Stimulated activated CD4-positive, alpha-beta T cell treated with anti-CD3 and anti-CD28 coated beads, Interleukin-4, amount 100 ng/mL, for 1 hour (primary cell): Measurements from ENCODE around the gene BMP2K.

Experiments
- DNase-seq: peaks from one replicate; pipeline ENCODE4 v3.0.0-alpha.2; 2020

The BMP2K gene

DNA sequence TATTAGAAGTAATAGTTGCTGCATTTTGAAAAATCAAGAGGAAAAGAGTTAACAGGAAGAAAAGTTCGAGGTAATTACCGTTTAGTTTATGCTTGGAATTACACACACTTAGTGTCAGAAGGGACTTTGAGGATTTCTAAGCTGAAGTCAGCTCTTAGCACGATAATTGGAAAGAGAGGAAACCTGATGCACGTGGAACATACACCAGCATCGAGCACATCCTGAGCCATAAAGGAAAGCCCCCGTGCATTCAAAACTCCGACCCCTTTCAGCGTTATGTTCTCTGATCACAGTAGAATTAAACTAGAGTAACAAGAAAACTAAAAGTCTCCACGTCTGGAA lies 163.5 kb downstream of the BMP2K start:
- no peak for DNase-seq

GRCh38 chr4:78940752-78941151 lies 164.6 kb downstream of the BMP2K start:
- no peak for DNase-seq

GRCh38 chr4:78944381-78944780 lies 168.2 kb downstream of the BMP2K start:
- DNase-seq, result no peak

GRCh38 chr4:78945651-78946179 lies 169.6 kb downstream of the BMP2K start:
- no peak for DNase-seq

DNA sequence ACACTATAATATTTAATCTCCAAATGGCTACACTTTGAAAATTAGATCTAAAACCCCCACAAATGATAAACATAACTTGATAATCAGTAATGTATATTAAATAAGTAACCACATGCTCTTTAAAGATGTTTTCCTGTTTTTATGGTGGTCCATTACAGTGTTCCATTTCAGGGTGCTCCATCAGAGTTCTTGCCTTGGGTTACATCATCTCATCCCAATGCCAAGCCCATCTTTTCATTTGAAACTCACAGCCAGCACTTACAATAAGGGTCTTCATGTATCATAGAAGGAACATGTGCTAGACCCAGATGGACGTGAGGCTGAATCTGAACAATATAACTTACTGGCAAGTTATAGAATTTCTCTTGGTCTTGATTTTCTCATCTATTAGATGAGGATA lies 173.6 kb downstream of the BMP2K start:
- DNase-seq, result no peak

DNA sequence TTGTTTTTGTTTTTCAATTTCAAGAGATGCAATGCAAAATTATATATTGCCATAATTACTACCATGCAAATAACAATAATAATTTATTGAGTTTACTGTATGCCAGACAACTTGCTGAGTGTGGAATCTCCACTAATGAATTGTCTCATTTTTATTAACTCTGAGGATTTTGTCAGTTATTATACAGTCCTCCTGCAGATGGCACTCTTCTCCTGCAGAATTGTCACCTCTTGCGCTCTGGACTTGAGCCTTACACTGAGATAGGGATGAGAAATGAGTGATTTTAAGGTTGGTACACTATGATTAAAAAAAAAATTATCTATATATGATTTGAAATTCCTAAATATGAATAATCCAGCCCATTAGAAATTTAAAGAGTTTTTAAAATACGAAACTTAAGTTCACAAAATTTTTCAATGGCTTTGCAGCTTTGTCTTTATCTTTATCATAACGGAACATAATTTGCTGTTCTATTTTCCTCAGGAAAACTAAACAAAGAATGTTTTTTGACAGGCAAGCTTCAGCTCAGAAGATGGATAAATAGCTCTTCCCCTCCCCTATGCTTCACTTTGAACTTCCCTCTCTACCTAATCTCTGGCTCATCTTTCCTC lies 175.8 kb downstream of the BMP2K start:
- no peak for DNase-seq

DNA sequence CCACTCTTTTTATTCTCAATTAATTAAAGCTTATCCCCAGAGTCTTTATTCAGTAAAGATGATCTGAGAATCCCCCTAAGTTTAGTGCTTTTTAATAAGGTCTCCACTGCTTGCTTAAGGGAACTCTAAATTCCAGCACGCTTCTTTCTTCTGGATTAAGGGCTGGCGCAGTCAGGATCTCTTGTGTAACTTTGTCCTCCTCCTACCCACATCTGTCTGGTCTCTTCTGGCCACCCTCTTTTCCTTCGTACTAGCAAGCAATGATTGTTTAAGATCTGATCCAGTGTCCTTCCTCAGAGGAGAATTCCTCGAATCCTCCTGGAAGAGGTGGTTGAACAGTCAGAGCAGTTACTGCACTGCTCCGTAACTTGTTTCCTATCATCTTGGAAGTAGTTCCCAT lies 177.1 kb downstream of the BMP2K start:
- DNase-seq, result no peak

- no peak for DNase-seq
Measured at GRCh38 chr4:78953769-78954666, 177.9 kb downstream of the BMP2K start.

- no peak for DNase-seq
Measured at GRCh38 chr4:78956975-78957374, 180.8 kb downstream of the BMP2K start.

- DNase-seq, result no peak
Measured at GRCh38 chr4:78960926-78961325, 184.8 kb downstream of the BMP2K start.
